SJCRH30 (cell line): ENCODE measurements around the gene ADGRG3. TPM values are rescaled to one million over a fixed set of nuclear protein-coding genes. Genes with fewer than 3 reads are reported as not detected.
A peak's percentile ranks its signal among the peaks of the same experiment; 100 is the strongest.

Source experiments
- DNase-seq, 2 experiments: peaks; one replicate each; pipeline ENCODE4 v3.0.0-alpha.2; 2015 to 2020
- H3K27ac ChIP-seq: fragments of 250-450 bp; sonication (Bioruptor Pico); 2 replicates; pipeline ENCODE4 v1.5.1; 2020; ENCODE audit warnings: mild to moderate bottlenecking, moderate library complexity
- H3K27me3 ChIP-seq: fragments of 250-450 bp; sonication (Bioruptor Pico); 2 replicates; pipeline ENCODE4 v1.5.1; 2020; ENCODE audit warnings: mild to moderate bottlenecking, moderate library complexity
- H3K36me3 ChIP-seq: fragments of 250-450 bp; sonication (Bioruptor Pico); 2 replicates; pipeline ENCODE4 v1.5.1; 2020; ENCODE audit warnings: mild to moderate bottlenecking, moderate library complexity
- H3K4me1 ChIP-seq: fragments of 250-450 bp; sonication (Bioruptor Pico); 2 replicates; pipeline ENCODE4 v1.5.1; 2020; ENCODE audit warnings: mild to moderate bottlenecking, moderate library complexity
- H3K4me3 ChIP-seq: fragments of 250-450 bp; sonication (Bioruptor Pico); 2 replicates; pipeline ENCODE4 v1.5.1; 2020; ENCODE audit warnings: mild to moderate bottlenecking, moderate library complexity
- H3K9me3 ChIP-seq: fragments of 250-450 bp; sonication (Bioruptor Pico); replicated peaks from 2 replicates; pipeline ENCODE4 v1.5.1; 2020; ENCODE audit warnings: mild to moderate bottlenecking, moderate library complexity
- total RNA-seq: library from RNA; depleted of rRNA; stranded (reverse); fragments of >200 nt; shearing (Covaris generic); gene quantifications from 2 replicates; pipeline ENCODE4 v1.2.3, GENCODE V29; 2014; rRNA removed

ADGRG3 gene, protein sequence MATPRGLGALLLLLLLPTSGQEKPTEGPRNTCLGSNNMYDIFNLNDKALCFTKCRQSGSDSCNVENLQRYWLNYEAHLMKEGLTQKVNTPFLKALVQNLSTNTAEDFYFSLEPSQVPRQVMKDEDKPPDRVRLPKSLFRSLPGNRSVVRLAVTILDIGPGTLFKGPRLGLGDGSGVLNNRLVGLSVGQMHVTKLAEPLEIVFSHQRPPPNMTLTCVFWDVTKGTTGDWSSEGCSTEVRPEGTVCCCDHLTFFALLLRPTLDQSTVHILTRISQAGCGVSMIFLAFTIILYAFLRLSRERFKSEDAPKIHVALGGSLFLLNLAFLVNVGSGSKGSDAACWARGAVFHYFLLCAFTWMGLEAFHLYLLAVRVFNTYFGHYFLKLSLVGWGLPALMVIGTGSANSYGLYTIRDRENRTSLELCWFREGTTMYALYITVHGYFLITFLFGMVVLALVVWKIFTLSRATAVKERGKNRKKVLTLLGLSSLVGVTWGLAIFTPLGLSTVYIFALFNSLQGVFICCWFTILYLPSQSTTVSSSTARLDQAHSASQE
- not detected in 2 replicates for total RNA-seq

DNA sequence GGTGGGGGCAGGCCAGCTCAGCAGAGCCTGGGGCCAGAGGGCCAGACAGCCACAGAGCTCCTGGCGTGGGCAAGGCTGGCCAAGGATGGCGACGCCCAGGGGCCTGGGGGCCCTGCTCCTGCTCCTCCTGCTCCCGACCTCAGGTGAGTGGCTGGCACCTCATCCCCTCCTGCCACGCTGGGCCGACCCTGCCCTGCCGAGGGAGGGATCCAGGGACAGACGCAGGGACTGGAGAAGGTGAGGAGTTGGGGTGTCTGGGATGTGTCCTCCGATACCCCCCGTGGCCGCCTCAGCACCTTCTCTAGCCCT is at the start of gene ADGRG3:
Gene ADGRG3, plus strand, starts transcription at position 44 of the 309 bp plus-strand sequence. Its CDS starts 42 bp downstream, at position 86.
- Histone ChIP-seq H3K36me3 (no peaks in the 10 kb centered on the region), H3K27ac (no peak within 1 kb of the TSS), H3K9me3 (no peaks in the 10 kb centered on the region), H3K27me3 (peaks cover 64% of the 10 kb centered on the region), H3K4me1 (no peaks in the 10 kb centered on the region), H3K4me3 (no peak within 1 kb of the TSS)
- no peak for DNase-seq

- Histone ChIP-seq H3K27ac (no peak overlapping the region), H3K36me3 (no peaks in the 10 kb centered on the region), H3K4me3 (no peak overlapping the region), H3K9me3 (no peaks in the 10 kb centered on the region), H3K4me1 (no peaks in the 10 kb centered on the region), H3K27me3 (peaks cover 33% of the 10 kb centered on the region)
- DNase-seq = no peak
These were observed 48.9 kb upstream of the ADGRG3 start for GRCh38 chr16:57619133-57619605.

DNA sequence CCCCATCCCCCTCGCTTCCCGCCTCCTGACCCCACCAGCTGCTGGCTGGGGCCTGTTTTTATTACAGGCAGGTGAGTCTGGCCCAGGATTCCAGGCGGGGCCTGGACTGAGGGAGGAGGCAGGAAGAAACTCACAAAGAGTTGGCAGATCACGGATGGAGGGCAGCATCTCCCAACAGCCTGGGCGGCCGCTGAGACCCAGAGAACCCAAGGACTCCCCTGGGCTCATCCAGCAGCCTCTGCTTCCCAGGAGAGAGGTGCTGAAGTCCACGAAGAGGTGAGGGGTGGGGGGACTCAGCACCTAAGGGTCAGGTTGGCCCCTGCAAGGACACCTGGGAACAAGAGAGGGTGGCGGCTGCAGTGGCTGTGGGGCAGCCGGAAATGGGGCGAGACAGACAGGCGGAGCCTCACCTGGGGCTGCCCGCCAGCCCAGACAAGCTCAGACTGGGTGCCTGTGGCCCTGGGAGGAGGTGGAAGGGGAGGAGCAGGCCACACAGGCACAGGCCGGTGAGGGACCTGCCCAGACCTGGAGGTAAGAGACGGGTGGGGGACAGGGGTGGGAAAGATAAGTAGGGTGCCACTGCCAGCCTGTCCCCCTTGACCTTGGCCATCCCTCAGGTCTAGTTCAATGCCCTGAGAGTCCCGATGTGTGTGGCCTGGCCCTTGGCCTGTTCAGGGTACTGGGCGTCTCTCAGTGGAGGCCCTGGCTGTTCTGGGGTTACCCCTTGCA is 48.3 kb upstream of the ADGRG3 start:
- Histone ChIP-seq H3K27me3 (peaks cover 39% of the 10 kb centered on the region), H3K27ac (no peak overlapping the region), H3K4me1 (no peaks in the 10 kb centered on the region), H3K9me3 (no peaks in the 10 kb centered on the region), H3K36me3 (no peaks in the 10 kb centered on the region), H3K4me3 (no peak overlapping the region)
- DNase-seq = no peak

- no peak for DNase-seq
- Histone ChIP-seq H3K27me3 (peaks cover 41% of the 10 kb centered on the region), H3K4me3 (no peak overlapping the region), H3K4me1 (no peaks in the 10 kb centered on the region), H3K27ac (no peak overlapping the region), H3K36me3 (no peaks in the 10 kb centered on the region), H3K9me3 (no peaks in the 10 kb centered on the region)
These were observed 47.5 kb upstream of the ADGRG3 start for GRCh38 chr16:57620335-57621231.

GRCh38 chr16:57621521-57622271 is 46.4 kb upstream of the ADGRG3 start:
- H3K4me3 ChIP-seq = no peak overlapping the region
- peaks cover 46% of the 10 kb centered on the region for H3K27me3 ChIP-seq
- no peak for DNase-seq
- no peak overlapping the region for H3K27ac ChIP-seq
- H3K4me1 ChIP-seq = no peaks in the 10 kb centered on the region
- H3K9me3 ChIP-seq = no peaks in the 10 kb centered on the region
- no peaks in the 10 kb centered on the region for H3K36me3 ChIP-seq

DNA sequence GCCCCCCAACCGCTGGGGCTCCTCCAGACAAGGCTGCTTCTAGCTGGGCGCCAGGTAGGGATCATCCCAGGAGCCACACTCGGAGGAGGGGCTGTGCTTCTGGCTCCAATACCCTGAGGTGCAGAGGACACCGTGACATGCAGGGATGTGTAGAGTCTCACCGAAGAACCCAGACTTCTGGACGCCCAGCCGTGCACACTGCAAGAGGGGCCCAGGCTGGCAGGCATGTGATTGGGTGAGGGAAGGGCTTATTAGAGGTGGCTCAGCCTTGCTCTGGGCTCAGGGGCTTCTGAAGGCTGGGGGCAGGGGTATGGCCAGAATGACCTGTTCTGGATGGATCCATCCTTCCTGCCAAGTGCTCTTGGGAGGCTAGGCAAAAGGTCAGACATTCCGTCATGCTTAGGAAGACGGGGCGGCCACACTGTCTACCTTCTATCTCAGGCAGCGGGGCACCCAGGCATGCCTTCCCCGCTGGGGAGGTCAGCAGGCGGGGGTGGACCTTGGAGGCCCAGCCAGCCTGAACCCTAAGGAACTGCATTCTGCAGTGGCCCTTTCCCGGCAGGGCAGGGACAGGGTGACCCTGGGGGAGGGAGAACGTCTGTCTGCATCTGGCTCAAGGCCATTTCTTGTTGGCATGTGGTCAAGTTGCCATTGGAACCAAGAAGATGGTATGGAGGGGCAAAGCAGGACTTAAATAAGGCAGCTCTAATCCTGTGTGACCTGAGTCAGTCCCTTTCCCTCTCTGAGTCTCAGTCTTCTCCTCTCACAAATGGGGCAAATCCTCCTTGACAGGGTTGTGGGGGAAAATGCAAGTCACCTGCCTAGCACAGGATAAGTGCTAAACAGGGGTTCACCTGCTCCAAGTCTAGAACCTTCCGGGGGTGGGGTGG is 45.5 kb upstream of the ADGRG3 start:
- H3K27me3 ChIP-seq = peaks cover 56% of the 10 kb centered on the region
- H3K9me3 ChIP-seq = no peaks in the 10 kb centered on the region
- 0 out of 2 replicates have a peak, but pooled peaks cover 2% of the 10 kb centered on the region for H3K4me1 ChIP-seq
- H3K4me3 ChIP-seq = no peak overlapping the region
- no peak overlapping the region for H3K27ac ChIP-seq
- H3K36me3 ChIP-seq = no peaks in the 10 kb centered on the region
- DNase-seq = no peak

DNA sequence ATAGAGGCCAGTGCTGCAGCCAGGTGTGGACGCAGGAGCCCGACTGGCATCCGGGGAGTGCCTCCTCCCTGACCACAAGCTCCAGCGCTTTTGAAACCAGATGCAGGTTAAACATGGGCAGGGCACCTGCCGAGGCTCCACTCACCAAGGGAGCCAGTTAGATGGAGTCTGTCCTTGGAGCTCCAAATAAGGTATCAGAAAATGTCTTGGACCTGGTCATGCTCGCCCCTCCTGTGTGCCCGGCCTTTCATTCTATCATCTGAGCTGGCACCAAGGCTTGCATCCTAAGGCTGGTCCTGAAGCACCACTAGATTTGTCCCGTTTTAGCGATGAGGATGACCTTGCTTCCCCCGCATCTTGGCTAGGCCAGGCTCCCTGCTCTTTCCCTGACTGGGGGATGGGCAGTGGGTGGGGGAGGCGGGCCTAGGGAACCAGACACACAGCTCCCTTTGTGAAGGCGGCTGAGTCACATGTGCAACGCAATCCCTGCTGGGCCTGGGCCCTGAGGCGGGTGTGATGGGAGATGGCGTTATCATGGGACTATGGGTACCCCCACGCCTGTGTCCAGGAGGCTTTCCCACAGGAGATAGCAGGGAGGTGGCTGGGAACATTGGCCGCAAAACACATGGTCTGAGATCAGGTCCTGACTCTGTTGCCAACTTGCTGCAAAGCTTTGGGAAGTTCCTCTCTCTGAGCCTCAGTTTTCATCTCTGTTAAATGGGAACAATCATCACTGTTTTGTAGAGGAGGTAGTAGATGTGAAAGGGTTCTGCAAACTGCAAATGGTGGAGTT is 44.7 kb upstream of the ADGRG3 start:
- H3K27me3 ChIP-seq = peaks cover 58% of the 10 kb centered on the region
- H3K9me3 ChIP-seq = no peaks in the 10 kb centered on the region
- no peak overlapping the region for H3K27ac ChIP-seq
- H3K36me3 ChIP-seq = no peaks in the 10 kb centered on the region
- no peak overlapping the region for H3K4me3 ChIP-seq
- H3K4me1 ChIP-seq = peaks cover 8% of the 10 kb centered on the region; the same call in 1 of the 2 replicates
- DNase-seq = peak; percentile 28 to 35

GRCh38 chr16:57624044-57624688 is 43.9 kb upstream of the ADGRG3 start:
- Histone ChIP-seq H3K9me3 (no peaks in the 10 kb centered on the region), H3K4me3 (no peak overlapping the region), H3K4me1 (peaks cover 8% of the 10 kb centered on the region; the same call in 1 of the 2 replicates), H3K27ac (no peak overlapping the region), H3K36me3 (no peaks in the 10 kb centered on the region), H3K27me3 (peaks cover 56% of the 10 kb centered on the region)
- DNase-seq = no peak

DNA sequence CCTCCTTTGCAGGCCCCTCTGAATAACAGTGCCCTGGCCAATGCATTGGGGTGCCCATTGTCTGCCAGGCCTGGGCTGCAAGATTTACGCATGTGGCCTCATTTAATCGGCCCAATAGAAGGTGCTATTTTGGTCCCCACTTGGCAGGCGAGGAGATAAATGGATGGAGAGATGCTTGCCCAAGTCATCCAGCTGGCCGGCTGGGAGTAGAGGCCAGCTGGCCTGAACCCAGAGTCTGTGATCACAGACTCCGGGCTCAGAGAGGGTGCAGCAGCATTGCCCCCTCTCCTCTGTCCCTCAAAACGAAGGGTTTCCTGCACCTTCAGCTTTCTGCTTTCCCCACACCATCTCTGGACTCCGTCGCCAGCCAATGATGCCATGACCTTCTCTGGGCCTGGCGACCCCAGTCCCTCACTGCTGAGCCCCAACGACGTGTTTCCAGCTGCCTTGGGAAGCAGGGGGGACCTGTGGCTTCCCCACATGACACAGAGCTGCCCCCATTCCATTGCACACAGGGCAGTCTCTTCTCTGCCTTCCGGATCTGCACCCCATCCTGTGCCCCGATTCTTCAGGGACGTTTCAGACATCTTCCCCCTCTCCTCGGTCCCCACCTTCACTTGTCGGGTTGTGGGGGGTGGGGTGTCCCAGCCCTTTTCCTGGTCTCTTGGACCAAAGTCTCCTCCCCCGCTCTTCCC is 43.2 kb upstream of the ADGRG3 start:
- Histone ChIP-seq H3K27me3 (peaks cover 56% of the 10 kb centered on the region), H3K4me3 (no peak overlapping the region), H3K36me3 (no peaks in the 10 kb centered on the region), H3K9me3 (no peaks in the 10 kb centered on the region), H3K4me1 (peaks cover 8% of the 10 kb centered on the region; the same call in 1 of the 2 replicates), H3K27ac (no peak overlapping the region)
- DNase-seq = no peak

DNA sequence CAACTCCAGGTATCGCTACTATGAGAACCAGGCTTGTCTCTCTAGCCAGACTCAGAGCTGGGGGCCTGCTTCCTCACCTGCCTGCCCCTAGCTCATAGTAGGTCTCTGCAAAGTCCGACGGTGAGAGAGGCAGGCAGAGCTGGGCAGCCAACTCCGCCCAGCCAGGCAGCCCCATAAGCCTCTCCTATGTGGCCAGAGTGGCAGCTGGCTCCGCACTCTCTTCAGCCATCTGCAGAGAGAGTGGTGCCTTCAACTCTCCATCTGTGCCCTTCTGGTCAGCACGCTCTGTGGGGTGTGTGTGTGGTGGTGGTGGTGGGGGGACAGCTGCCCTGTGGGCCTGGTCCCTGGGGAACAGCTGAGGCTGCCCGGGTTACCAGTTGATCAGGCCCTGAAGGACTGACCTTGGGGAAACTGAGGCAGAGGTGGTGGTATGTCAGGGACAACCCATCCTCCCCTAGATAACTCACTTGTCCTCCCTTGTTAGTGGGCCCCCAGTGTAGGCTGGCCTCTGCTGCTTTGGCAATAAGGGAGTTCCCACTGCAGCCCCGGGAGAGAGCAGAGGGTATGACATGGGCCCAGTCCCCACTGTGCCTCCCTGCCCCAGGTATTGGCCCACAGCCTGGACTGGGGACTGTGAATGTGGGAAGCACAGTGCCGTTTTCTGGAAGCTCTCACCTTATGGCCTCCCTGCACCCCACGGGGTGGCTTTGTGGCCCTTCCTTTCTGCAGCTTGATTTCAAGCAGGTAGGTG is 41.5 kb upstream of the ADGRG3 start:
- DNase-seq = no peak
- peaks cover 8% of the 10 kb centered on the region; the same call in 1 of the 2 replicates for H3K4me1 ChIP-seq
- H3K27me3 ChIP-seq = peaks cover 68% of the 10 kb centered on the region
- no peaks in the 10 kb centered on the region for H3K36me3 ChIP-seq
- no peak overlapping the region for H3K4me3 ChIP-seq
- H3K9me3 ChIP-seq = no peaks in the 10 kb centered on the region
- H3K27ac ChIP-seq = no peak overlapping the region
